Stimulated activated CD8-positive, alpha-beta memory T cell treated with anti-CD3 and anti-CD28 coated beads, Interleukin-12 subunit alpha, Interleukin-12 subunit beta, amount 100 ng/mL, for 1 hour (primary cell): ENCODE data around the gene FRMD7.
"Not testable (repeated sequence)": the region's sequence is repeated elsewhere in the genome, so short reads cannot be mapped to it uniquely, and the experiment has no call there.

Experiments
- DNase-seq: peaks from one replicate; pipeline ENCODE4 v3.0.0-alpha.2; 2020; ENCODE audit warnings: low read depth

FRMD7 gene

DNA sequence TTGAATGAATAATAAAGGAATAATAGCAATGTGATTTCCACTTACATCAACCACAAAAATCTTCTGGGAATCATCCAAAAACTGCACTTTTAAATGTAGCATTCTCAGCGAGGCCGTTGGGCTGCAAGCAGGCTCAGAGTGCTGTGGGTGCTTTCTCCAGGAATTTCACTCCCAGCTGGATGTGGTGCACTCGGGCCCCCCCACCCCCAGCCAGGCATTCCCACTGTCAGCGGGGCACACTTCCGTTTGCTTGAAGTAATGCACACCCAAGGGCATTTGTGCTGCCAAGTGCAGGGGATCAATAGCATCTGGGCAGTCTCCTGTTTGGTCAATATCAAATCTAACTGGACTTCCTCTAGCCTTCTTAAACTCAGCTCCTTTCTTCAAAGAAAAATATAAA, at the start of gene FRMD7:
FRMD7 (minus strand) TSS at position 278 of the 400 bp plus-strand sequence; CDS start at position 102, 176 bp downstream.
- no peak for DNase-seq

DNA sequence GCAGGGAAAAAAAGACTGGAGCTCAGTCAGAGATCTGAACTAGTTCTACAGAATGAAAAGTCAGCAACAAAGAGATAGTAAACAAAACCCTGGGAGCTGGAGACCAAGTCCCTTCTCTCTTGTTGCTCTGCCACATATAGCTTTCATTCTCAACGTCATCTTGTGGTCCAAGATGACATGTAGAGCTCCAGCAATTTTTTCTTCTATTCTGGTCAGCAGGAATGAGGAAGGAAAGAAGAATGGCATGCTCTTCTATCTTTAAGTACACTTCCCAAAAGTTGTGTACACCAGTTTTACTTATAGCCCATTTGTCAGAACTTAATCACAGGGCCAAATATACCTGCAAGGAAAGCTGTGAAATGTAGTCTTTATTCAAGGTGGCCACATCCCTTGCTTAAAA, 45.8 kb upstream of the FRMD7 start:
- no peak for DNase-seq

DNA sequence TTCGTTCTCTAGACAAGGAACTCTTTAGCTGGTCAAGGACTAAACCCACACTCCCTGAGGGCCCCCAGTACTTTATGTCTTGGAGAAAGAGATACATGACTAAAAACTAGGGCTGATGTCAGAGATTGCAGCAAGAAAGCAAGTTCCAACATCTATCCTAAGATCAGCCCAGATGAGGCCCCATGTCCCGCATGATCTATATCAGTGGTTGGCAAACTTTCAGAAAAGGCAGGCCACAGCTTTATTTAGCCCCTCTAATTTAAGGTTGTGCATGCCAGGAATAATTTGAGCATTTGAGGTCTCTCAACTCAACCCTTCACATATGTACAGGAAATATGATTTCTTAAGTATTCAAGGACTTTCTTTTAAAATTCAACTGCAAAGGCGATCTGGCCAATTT, 44.1 kb upstream of the FRMD7 start:
- no peak for DNase-seq

DNA sequence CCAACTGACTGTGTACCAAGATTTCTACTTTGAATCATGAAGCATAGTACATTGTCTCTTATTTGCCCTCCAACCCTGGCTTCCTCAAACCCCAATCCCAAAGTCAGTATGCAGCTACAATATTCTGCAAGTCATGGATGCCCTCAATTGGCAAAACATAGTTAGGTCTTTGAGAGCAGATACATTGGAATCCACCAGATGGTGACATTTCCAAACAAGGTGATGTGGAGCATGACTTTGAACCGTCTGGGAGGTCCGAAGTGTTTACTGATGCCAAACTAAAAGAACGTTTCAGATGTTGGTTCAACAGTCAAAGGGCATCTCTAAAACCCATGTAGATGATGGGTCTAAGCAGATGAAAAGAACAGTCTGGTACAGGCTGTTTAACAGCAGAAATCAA, 43.7 kb upstream of the FRMD7 start:
- DNase-seq: no peak

DNA sequence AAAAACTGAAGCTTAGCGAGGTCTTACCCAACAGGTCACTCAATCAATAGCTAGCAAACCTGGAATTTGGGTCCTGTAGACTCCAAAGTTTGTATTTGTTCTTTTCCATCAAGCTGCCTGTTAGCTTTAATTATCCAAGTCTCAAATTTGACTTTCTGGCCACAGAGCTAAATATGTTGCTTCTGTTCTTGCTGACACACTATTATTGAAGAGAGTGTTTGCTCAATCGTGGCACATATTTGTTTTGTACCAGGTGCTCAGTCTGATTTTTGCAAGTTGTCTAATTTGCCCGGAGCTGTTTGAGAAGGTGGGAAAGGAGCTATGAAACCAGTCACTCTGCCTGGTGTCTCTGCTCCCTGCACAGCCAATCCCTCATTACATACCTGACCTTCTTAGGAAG, 41.7 kb upstream of the FRMD7 start:
- no peak for DNase-seq

DNA sequence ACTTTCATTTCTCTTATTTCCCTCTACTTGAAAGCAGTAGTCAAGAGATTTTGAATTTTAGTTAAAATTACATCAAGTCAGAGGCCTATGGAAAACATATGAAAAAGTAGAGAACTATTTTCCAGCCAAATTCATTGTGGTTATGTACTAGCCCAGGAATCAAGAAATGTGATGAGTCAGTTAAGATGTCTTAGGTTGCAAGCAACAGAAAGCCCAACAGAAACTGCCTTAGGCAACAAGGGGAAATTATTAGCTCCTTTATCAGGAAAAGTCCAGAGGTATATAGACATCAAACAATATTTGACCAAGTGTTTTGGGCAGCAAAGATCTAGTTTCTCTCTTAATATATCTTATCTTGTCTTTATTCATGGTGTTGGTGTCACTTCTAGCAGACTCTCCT, 37.8 kb upstream of the FRMD7 start:
- DNase-seq: no peak

DNA sequence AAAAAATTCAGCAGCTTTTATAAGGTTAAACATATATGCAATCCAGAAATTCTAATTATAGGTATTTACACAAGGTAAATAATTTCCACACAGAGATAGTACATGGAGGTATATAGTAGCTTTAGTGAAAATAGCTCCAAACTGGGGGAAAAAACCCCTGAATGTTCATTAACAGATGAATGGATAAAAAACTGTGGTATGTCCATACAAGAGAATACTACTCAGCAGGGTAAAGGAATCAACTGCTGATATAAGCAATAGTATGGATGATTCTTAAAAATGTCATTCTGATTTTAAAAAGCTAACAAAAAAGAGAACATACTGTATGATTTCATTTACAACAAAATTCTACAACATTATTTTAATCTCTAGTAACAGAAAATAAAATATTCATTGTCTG, 37.2 kb upstream of the FRMD7 start:
- DNase-seq: no peak

DNA sequence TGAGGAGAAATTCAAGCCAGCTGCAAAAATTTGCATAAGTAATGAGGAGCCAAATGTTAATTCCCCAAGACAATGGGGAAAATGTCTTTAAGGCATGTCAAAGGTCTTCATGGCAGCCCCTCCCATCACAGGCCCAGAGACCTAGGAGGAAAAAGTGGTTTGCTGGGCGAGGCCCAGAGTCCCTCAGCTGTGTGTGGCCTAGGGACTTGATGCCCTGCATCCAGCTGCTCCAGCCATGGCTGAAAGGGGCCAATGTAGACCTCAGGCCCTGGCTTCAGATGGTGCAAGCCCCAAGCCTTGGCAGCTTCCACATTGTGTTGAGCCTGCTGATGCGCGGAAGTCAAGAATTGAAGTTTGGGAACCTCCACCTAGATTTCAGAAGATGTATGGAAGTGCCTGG, 35.3 kb upstream of the FRMD7 start:
- not testable (repeated sequence) for DNase-seq

DNA sequence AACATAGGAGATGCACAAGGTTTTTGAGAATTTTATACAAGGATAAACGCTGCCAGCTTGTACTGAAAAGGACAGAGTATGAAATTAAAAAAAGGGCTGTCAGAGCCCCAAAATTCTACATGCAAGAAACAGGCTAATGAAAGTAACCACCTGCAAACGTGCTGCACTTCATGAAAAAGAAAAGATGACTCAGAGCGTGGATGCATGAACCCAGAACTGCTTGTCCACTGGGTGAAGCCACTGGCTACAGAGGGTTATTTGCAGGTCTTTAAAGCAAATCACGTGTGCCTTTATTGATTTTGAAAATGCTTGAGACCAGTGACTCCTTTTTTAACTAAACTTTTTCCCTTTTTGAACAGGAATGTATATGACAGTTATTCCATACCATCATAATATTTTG, 25.3 kb upstream of the FRMD7 start:
- no peak for DNase-seq

DNA sequence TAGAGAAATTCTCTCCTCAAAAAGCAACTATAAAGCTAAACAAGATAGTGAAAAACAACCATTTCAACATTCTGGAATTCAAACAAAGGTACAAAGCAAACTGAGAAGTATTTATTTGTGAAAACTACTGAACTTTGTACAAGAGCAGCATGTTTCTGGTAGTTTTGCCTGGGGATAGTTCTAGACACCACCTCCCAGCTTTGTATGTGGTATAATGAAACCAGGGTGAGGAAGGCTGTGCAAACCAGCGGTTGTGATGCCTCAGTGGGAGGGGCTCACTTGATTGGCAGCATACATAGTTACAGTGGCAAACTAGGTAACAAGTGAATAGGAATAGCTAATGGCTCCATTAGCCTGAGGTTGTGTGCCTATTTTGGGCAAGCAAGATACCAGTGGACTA, 18.6 kb upstream of the FRMD7 start:
- DNase-seq: no peak

GRCh38 chrX:132144061-132144460, 16.2 kb upstream of the FRMD7 start:
- DNase-seq: no peak

GRCh38 chrX:132125906-132126305, 1.9 kb downstream of the FRMD7 start:
- DNase-seq: no peak

DNA sequence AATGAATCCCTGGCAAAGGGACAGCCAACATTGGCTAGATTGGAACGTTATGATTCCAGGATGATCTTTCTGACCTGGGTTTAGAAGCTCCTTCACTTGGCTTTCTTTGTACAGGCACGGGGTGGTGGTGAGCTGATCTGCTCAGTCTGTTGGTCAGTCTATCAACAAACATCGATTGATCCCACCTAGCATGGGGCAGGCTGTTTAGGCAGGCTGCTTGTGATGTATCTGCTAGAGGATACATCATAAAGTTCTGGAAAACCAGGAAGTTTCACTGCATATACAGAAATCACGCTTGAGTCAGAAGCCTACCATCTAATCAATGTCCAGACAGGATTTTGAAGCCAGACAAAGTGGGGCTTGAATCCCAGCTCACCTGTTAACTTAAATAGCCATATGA, 6.9 kb downstream of the FRMD7 start:
- DNase-seq: no peak

GRCh38 chrX:132119821-132120515, 7.9 kb downstream of the FRMD7 start:
- no peak for DNase-seq

DNA sequence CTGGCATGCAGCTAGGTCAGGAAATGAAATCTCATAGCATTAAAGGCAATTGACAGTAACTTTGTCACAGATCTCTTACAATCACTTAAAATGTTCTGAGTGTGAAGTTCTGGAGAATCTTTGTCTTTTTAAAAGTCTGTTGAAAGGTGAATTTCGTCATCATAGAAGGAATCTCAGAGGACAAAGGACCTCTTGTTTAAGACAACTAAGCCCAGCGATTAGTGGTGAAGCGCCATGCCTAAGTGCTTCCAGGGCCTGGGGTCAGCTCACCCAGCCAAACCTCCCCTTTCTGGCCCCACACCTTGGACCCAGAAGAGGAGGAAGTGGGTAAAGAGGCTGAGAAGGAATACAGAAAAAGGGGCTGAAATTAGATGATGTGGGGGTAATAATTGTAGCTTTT, 8.5 kb downstream of the FRMD7 start:
- no peak for DNase-seq

GRCh38 chrX:132118358-132118757, 9.5 kb downstream of the FRMD7 start:
- DNase-seq: no peak

- DNase-seq: no peak
Measured at GRCh38 chrX:132115792-132116191, 12.0 kb downstream of the FRMD7 start.

- no peak for DNase-seq
Measured at GRCh38 chrX:132114607-132115006, 13.2 kb downstream of the FRMD7 start.

DNA sequence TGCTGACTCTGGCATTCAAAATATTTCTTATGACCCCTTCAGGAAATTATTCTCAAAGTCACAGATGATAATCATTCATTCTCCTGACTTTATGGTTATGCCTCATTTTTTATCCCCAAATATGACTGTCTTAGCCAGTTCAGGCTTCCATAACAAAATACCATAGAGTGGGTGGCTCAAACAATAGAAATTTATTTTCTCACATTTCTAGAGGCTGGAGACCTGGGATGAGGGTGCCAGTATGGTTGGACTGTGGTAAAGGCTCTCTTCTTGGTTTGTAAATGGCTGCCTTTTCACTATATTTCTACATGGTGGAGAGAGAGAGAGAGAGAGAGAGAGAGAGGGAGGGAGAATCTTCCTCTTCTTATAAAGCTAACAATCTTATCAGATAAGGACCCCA, 20.5 kb downstream of the FRMD7 start:
- no peak for DNase-seq

DNA sequence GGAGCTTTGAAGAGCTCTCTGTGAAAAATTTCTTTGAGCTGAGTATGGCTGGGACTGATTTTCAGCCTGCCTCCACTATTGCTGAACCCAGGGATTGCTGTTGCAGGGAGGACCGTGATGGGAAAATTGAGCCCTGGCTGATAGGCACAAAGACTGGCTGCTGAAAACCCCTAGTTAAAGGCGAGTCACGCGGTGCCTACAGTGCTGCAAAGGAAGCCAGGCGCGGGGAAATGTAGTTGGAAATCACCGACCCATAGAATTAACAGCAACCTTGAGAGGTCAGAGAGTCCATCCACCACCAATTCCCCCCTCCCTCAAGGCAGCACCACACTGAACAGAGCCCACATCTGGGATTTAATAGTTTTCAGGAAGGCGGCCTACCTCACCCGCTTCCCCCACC, 26.0 kb downstream of the FRMD7 start:
- DNase-seq: no peak

DNA sequence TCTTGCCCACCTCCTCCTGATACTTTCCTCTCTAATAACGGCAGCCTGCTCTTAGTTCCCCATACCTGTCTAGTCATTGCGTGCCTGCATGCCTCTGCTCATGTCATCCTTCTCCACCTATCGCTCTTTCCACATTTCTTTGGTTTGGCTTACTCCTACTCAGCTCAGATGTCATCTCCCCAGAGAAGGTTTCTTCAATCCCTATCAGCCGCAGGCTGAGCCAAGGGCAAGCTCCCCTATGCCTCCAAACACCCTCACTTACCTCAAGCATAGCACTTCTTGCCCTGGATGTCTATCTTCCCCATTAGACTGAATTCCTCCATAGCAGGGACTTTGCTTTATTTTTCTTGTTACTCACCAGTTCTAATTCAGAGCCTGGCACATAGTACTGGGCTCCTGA, 26.6 kb downstream of the FRMD7 start:
- no peak for DNase-seq

DNA sequence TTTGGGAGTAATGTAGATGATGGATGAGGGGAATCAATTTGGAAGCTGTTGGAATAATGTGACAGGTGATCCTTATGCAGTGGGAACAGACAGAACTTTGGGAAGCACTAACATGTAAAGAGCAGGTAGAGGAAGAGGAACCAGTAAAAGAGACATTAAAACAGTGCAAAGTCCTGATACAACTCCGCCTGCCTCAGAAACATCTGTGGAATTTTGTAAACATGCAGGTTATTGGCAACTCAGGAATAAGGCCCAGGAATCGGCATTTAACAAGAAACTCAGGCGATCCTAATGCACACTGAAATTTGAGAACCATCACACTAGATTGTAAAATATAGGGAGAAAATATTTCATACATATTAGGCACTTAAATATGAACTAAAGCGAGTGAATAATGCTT, 29.1 kb downstream of the FRMD7 start:
- not testable (repeated sequence) for DNase-seq

DNA sequence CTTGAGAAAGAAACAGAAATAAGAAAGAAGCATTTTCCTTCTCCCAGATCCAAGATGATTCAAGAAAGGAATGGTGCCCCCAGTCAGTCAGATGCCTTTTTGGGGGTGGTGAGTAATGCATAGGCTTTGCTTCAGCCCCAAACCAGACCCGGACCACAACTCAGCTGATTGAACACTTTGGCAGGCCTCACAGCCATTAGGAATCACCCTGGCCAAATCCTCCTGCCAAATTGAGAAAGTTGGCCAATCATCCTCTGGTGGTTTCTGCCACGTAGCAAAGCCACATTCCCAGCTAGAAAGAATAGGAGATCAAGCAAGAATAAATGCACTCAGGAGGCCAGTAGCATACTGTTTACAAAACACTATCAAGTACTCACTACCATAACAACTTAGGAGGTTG, 33.7 kb downstream of the FRMD7 start:
- DNase-seq: no peak

GRCh38 chrX:132093239-132093860, 34.5 kb downstream of the FRMD7 start:
- DNase-seq: no peak
